Astrocyte (in vitro differentiated cells and primary cell): Measurements from ENCODE around the gene CTSG.

Experiments used
- EZH2 ChIP-seq: IDR thresholded peaks from 2 replicates; pipeline ENCODE4 v1.6.1; 2012; ENCODE audit warnings: mild to moderate bottlenecking, low read length, inconsistent platforms; ENCODE audit not compliant: insufficient read depth
- TF ChIP-seq, protein P1 (sequence below): IDR thresholded peaks from 2 replicates; pipeline ENCODE4 v1.5.1; 2011; ENCODE audit warnings: low read depth, mild to moderate bottlenecking, inconsistent platforms, low read length, moderate library complexity; ENCODE audit not compliant: insufficient read depth

DNA sequence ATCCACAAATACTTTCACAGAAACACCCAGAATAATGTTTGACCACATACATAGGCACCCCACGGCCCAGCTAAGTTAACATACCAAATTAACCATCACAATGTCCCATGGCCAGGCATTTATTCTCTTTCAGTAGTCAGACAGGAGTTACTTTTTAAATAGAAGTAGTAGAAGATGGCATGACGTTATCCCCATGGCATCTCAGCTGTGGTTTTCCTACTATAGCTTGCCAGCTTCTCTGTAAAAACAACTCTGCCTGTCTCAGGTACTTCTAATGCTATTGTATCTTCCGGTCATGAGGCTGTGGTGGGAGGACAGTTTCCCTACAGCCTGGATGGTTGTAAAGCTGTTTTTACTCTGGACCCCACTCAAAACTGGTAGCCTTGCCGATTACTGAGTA is 19.3 kb downstream of the CTSG start:
- TF ChIP-seq, protein P1, sequence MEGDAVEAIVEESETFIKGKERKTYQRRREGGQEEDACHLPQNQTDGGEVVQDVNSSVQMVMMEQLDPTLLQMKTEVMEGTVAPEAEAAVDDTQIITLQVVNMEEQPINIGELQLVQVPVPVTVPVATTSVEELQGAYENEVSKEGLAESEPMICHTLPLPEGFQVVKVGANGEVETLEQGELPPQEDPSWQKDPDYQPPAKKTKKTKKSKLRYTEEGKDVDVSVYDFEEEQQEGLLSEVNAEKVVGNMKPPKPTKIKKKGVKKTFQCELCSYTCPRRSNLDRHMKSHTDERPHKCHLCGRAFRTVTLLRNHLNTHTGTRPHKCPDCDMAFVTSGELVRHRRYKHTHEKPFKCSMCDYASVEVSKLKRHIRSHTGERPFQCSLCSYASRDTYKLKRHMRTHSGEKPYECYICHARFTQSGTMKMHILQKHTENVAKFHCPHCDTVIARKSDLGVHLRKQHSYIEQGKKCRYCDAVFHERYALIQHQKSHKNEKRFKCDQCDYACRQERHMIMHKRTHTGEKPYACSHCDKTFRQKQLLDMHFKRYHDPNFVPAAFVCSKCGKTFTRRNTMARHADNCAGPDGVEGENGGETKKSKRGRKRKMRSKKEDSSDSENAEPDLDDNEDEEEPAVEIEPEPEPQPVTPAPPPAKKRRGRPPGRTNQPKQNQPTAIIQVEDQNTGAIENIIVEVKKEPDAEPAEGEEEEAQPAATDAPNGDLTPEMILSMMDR: no peak
- no peak for TF ChIP-seq EZH2
